GM19035 (cell line): ENCODE results near the gene IL4.
A peak's percentile ranks its signal among the peaks of the same experiment; 100 is the strongest.

ENCODE experiments used
- ATAC-seq: cut with Tn5 transposase; IDR thresholded peaks from one replicate; pipeline ENCODE4 v1.9.1; 2021; ENCODE audit not compliant: unreplicated experiment

Gene IL4

GRCh38 chr5:132657676-132658380, 16.0 kb upstream of the IL4 start, which contains the start of gene IL13:
IL13 (plus strand) TSS chr5:132658173; CDS start chr5:132658187, 14 bp downstream.
- no peak for ATAC-seq

- no peak for ATAC-seq
Observed at GRCh38 chr5:132658381-132659302, 15.1 kb upstream of the IL4 start.

GRCh38 chr5:132659598-132660493, 13.9 kb upstream of the IL4 start:
- ATAC-seq, result no peak

GRCh38 chr5:132661231-132662003, 12.4 kb upstream of the IL4 start:
- no peak for ATAC-seq

- no peak for ATAC-seq
Observed at GRCh38 chr5:132662004-132662401, 11.8 kb upstream of the IL4 start.

- ATAC-seq, result peak; percentile 56
Observed at GRCh38 chr5:132662925-132663770, 10.6 kb upstream of the IL4 start.

- peak; percentile 60 for ATAC-seq
Observed at GRCh38 chr5:132663771-132664695, 9.8 kb upstream of the IL4 start.

- no peak for ATAC-seq
Observed at GRCh38 chr5:132664696-132665209, 9.0 kb upstream of the IL4 start.

GRCh38 chr5:132665574-132666080, 8.2 kb upstream of the IL4 start:
- no peak for ATAC-seq

- ATAC-seq, result no peak
Observed at GRCh38 chr5:132666310-132667123, 7.3 kb upstream of the IL4 start.

- ATAC-seq, result no peak
Observed at GRCh38 chr5:132667309-132667708, 6.5 kb upstream of the IL4 start.

GRCh38 chr5:132667761-132668705, 5.8 kb upstream of the IL4 start:
- no peak for ATAC-seq

- ATAC-seq, result no peak
Observed at GRCh38 chr5:132668706-132669454, 4.9 kb upstream of the IL4 start.

GRCh38 chr5:132669455-132669820, 4.4 kb upstream of the IL4 start:
- ATAC-seq, result no peak
